GM19099 (cell line): ENCODE results near the gene GALNT9.

Source experiments
- POLR2A ChIP-seq: IDR thresholded peaks from 3 replicates; pipeline ENCODE4 v1.6.1; 2011; ENCODE audit warnings: low read depth; ENCODE audit not compliant: insufficient read length; ENCODE audit errors: extremely low read depth

The GALNT9 gene

GRCh38 chr12:132176920-132177551 is 152.4 kb downstream of the GALNT9 start:
- TF ChIP-seq POLR2A = no peak

- TF ChIP-seq POLR2A = no peak
These were observed 152.9 kb downstream of the GALNT9 start for GRCh38 chr12:132176385-132176919.

- no peak for TF ChIP-seq POLR2A
These were observed 153.6 kb downstream of the GALNT9 start for GRCh38 chr12:132175496-132176384.

GRCh38 chr12:132174839-132175490 is 154.4 kb downstream of the GALNT9 start:
- no peak for TF ChIP-seq POLR2A

- no peak for TF ChIP-seq POLR2A
These were observed 155.2 kb downstream of the GALNT9 start for GRCh38 chr12:132174015-132174838.

GRCh38 chr12:132173135-132174014 is 156.0 kb downstream of the GALNT9 start:
- no peak for TF ChIP-seq POLR2A

- no peak for TF ChIP-seq POLR2A
These were observed 156.8 kb downstream of the GALNT9 start for GRCh38 chr12:132172619-132173018.

- TF ChIP-seq POLR2A = no peak
These were observed 157.3 kb downstream of the GALNT9 start for GRCh38 chr12:132171968-132172521.

GRCh38 chr12:132171293-132171967 is 158.0 kb downstream of the GALNT9 start:
- TF ChIP-seq POLR2A = no peak

GRCh38 chr12:132170637-132171292 is 158.6 kb downstream of the GALNT9 start:
- TF ChIP-seq POLR2A = no peak

GRCh38 chr12:132170094-132170636 is 159.2 kb downstream of the GALNT9 start:
- no peak for TF ChIP-seq POLR2A

- no peak for TF ChIP-seq POLR2A
These were observed 160.0 kb downstream of the GALNT9 start for GRCh38 chr12:132169376-132169775.
